NCI-H2081 treated with DMSO at 0.1 percent for 48 hours (cell line): ENCODE results near the gene MRPL21.
"Not testable (repeated sequence)": the region's sequence is repeated elsewhere in the genome, so short reads cannot be mapped to it uniquely, and the experiment has no call there.

Experiments used
- DNase-seq: peaks from one replicate; lab custom pipeline; 2025; lab: John Stamatoyannopoulos, UW

MRPL21 gene

GRCh38 chr11:68911731-68912130, 8.1 kb upstream of the MRPL21 start:
- no peak for DNase-seq

GRCh38 chr11:68910965-68911364, 7.3 kb upstream of the MRPL21 start:
- no peak for DNase-seq

- DNase-seq: no peak
Measured at GRCh38 chr11:68908273-68908672, 4.6 kb upstream of the MRPL21 start.

- no peak for DNase-seq
Measured at GRCh38 chr11:68905421-68906360, 2.1 kb upstream of the MRPL21 start.

- no peak for DNase-seq
Measured at GRCh38 chr11:68904248-68904847, 716 bp upstream of the MRPL21 start.

- no peak for DNase-seq
Measured at GRCh38 chr11:68900835-68901381, 2.7 kb downstream of the MRPL21 start.

GRCh38 chr11:68897441-68897840, 6.2 kb downstream of the MRPL21 start:
- no peak for DNase-seq

- DNase-seq: no peak
Measured at GRCh38 chr11:68896171-68896959, 7.3 kb downstream of the MRPL21 start.

- no peak for DNase-seq
Measured at GRCh38 chr11:68893282-68893681, 10.3 kb downstream of the MRPL21 start.

GRCh38 chr11:68892576-68892975, 11.1 kb downstream of the MRPL21 start:
- DNase-seq: no peak

GRCh38 chr11:68891351-68891948, 12.2 kb downstream of the MRPL21 start:
- DNase-seq: no peak

- no peak for DNase-seq
Measured at GRCh38 chr11:68890490-68891231, 13.0 kb downstream of the MRPL21 start.

- DNase-seq: no peak
Measured at GRCh38 chr11:68889948-68890446, 13.6 kb downstream of the MRPL21 start.

- DNase-seq: not testable (repeated sequence)
Measured at GRCh38 chr11:68884827-68885226, 18.8 kb downstream of the MRPL21 start.

- DNase-seq: no peak
Measured at GRCh38 chr11:68882391-68882790, 21.2 kb downstream of the MRPL21 start.

- no peak for DNase-seq
Measured at GRCh38 chr11:68881320-68881719, 22.3 kb downstream of the MRPL21 start.

GRCh38 chr11:68880851-68881250, 22.8 kb downstream of the MRPL21 start:
- no peak for DNase-seq

- DNase-seq: no peak
Measured at GRCh38 chr11:68878022-68878421, 25.6 kb downstream of the MRPL21 start.

GRCh38 chr11:68872216-68873003, 31.2 kb downstream of the MRPL21 start:
- DNase-seq: no peak

- DNase-seq: no peak
Measured at GRCh38 chr11:68870470-68870869, 33.2 kb downstream of the MRPL21 start.
